ENCODE results near the gene CUX1. TPM values are rescaled to one million over a fixed set of nuclear protein-coding genes. Genes with fewer than 3 reads are reported as not detected.
A peak's percentile ranks its signal among the peaks of the same experiment; 100 is the strongest.
"Not testable (repeated sequence)": the region's sequence is repeated elsewhere in the genome, so short reads cannot be mapped to it uniquely, and the experiment has no call there.

The CUX1 gene
- total RNA-seq, 4 donors from 2014 or later, result 93.8 to 156 (median 112) TPM

DNA sequence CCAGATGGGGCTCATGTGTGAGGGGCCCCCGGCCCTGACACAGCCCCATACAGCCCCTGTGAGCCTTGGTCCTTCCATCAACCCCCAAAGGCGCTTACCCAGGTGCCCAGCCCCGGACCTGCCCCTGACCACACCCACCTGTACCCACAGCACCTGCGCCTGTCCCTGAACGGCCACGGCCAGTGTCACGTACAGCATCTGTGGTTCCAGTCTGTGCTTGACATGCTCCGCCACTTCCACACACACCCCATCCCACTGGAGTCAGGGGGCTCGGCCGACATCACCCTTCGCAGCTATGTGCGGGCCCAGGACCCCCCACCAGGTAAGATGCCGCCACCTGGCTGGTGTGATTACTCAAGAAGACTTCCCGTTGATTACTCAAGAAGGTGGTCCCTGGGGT lies 502.8 kb downstream of the CUX1 start:
- TF ChIP-seq POLR2A (IDR thresholded peaks at IDR 0.05), result no peak
- no peak for TF ChIP-seq CTCF (IDR thresholded peaks at IDR 0.05)
- Histone ChIP-seq H3K36me3 (no peaks in the 10 kb centered on the region), H3K4me1 (peaks cover 0 to 17% of the 10 kb centered on the region in 2 donors), H3K9me3 (no peaks in the 10 kb centered on the region), H3K4me3 (replicated peaks in 1 of 3) (no peak overlapping the region), H3K27me3 (no peaks in the 10 kb centered on the region), H3K27ac (no peak overlapping the region)
- intact Hi-C loops (cut with DNase I), result no loop called here
- no peak for DNase-seq
- WGBS, 2 donors, result 95 to 100% methylated on average over 11 of the region's 14 CpGs

DNA sequence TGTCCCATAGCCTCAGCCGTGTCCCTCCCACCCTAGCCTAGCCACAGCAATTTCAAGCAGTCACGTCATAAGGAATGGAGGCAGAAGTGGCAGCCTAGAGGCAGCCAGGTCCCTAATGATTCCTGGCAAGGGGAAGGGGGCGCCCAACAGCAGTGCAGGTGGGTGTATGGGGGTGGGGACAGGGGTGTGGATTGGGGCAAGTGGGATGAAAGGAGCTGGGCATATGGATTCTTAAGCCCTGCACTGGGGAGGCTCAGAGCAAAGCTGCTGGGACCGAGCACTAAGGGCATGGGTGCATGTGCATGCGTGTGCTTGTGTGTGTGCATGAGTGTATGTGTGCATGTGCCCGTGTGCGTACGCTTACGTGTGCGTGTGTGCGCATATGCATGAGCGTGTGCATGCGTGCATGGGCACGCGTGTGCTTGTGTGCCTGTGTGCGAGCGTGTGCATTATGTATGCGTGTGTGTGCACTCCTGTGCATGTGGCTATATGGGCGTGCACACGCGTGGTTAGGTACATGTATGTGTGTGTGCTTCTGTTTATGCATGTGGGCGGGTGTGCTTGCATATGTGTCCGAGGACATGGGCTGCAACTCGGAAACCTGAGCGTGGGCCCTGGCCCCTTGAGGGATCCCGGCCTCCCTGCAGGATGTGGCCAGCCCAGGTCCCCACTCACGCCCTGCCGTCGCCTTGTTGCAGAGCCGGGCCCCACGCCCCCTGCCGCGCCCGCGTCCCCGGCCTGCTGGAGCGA lies 503.4 kb downstream of the CUX1 start:
- H3K4me1 ChIP-seq, result peaks cover 0 to 17% of the 10 kb centered on the region in 2 donors
- H3K27ac ChIP-seq, result no peak overlapping the region
- H3K9me3 ChIP-seq, result no peaks in the 10 kb centered on the region
- H3K36me3 ChIP-seq, result no peaks in the 10 kb centered on the region
- H3K4me3 ChIP-seq (replicated peaks in 1 of 3), result no peak overlapping the region
- no peak for TF ChIP-seq POLR2A (IDR thresholded peaks at IDR 0.05)
- no peaks in the 10 kb centered on the region for H3K27me3 ChIP-seq
- DNase-seq, result no peak
- 81 to 94% methylated on average over 23 to 31 of the region's 37 CpGs for WGBS, 2 donors
- intact Hi-C loops (cut with DNase I), result no loop called here

- H3K9me3 ChIP-seq, result no peaks in the 10 kb centered on the region
- WGBS, 2 donors, result 48 to 54% methylated on average over 43 to 44 of the region's 73 CpGs
- H3K27ac ChIP-seq, result peak overlapping the region in 1 of 3 donors; percentile 43
- H3K27me3 ChIP-seq, result no peaks in the 10 kb centered on the region
- peak; percentile 23 to 30 for DNase-seq
- H3K4me1 ChIP-seq, result peaks cover 0 to 17% of the 10 kb centered on the region in 2 donors
- intact Hi-C loops (cut with DNase I), result no loop called here
- TF ChIP-seq POLR2A (IDR thresholded peaks at IDR 0.05) (no peak), CTCF (IDR thresholded peaks at IDR 0.05) (peak in 1 of 6 experiments; percentile 18)
- H3K4me3 ChIP-seq (replicated peaks in 1 of 3), result no peak overlapping the region
- no peaks in the 10 kb centered on the region for H3K36me3 ChIP-seq
Measured at GRCh38 chr7:102321351-102322201, 504.1 kb downstream of the CUX1 start.

- H3K9me3 ChIP-seq, result no peaks in the 10 kb centered on the region
- H3K27ac ChIP-seq, result no peak overlapping the region
- TF ChIP-seq POLR2A (IDR thresholded peaks at IDR 0.05) (no peak), CTCF (IDR thresholded peaks at IDR 0.05) (no peak)
- 81 to 83% methylated on average over 6 to 8 of the region's 8 CpGs for WGBS, 2 donors
- H3K4me1 ChIP-seq, result peaks cover 0 to 17% of the 10 kb centered on the region in 2 donors
- no peak overlapping the region for H3K4me3 ChIP-seq (replicated peaks in 1 of 3)
- no peak for DNase-seq
- intact Hi-C loops (cut with DNase I), result no loop called here
- H3K27me3 ChIP-seq, result no peaks in the 10 kb centered on the region
- H3K36me3 ChIP-seq, result no peaks in the 10 kb centered on the region
Measured at GRCh38 chr7:102322202-102322715, 504.8 kb downstream of the CUX1 start.

GRCh38 chr7:102323914-102324195 lies 506.4 kb downstream of the CUX1 start:
- no peak for DNase-seq
- H3K4me3 ChIP-seq (replicated peaks in 1 of 3), result no peak overlapping the region
- no peaks in the 10 kb centered on the region for H3K27me3 ChIP-seq
- no peaks in the 10 kb centered on the region for H3K36me3 ChIP-seq
- no peak overlapping the region for H3K27ac ChIP-seq
- WGBS, 2 donors, result 78 to 90% methylated on average over 4 to 5 of the region's 5 CpGs
- peaks cover 0 to 11% of the 10 kb centered on the region in 2 donors for H3K4me1 ChIP-seq
- intact Hi-C loops (cut with DNase I), result no loop called here
- no peak for TF ChIP-seq POLR2A (IDR thresholded peaks at IDR 0.05)
- TF ChIP-seq CTCF (IDR thresholded peaks at IDR 0.05), result no peak
- H3K9me3 ChIP-seq, result no peaks in the 10 kb centered on the region

- intact Hi-C loops (cut with DNase I); H3K4me1 ChIP-seq; DNase-seq; H3K27ac ChIP-seq; H3K9me3 ChIP-seq; H3K36me3 ChIP-seq; H3K4me3 ChIP-seq (replicated peaks in 1 of 3); H3K27me3 ChIP-seq: not testable (repeated sequence)
- WGBS, 2 donors, result 89 to 93% methylated on average over 11 of the region's 11 CpGs
Measured at GRCh38 chr7:102325106-102325505, 507.7 kb downstream of the CUX1 start.
